C4-2B (cell line): ENCODE measurements around the gene PRM3.

Experiments
- CTCF ChIP-seq: fragments of 450-650 bp; conservative IDR thresholded peaks from 2 replicates; pipeline ENCODE4 v1.5.1; 2017; ENCODE audit warnings: mild to moderate bottlenecking
- ZFX ChIP-seq: fragments of 450-650 bp; IDR thresholded peaks from 2 replicates; pipeline ENCODE4 v1.6.1; 2017

- TF ChIP-seq CTCF (no peak), ZFX (no peak)
Measured at GRCh38 chr16:11263737-11264136, 9.7 kb downstream of the PRM3 start.
